ENCODE data around the gene SENP1. TPM values are rescaled to one million over a fixed set of nuclear protein-coding genes. Genes with fewer than 3 reads are reported as not detected.
A peak's percentile ranks its signal among the peaks of the same experiment; 100 is the strongest.
"Not testable (repeated sequence)": the region's sequence is repeated elsewhere in the genome, so short reads cannot be mapped to it uniquely, and the experiment has no call there.

The SENP1 gene
- total RNA-seq, 4 donors from 2014 or later, result 2.2 to 20.3 (median 10.5) TPM

DNA sequence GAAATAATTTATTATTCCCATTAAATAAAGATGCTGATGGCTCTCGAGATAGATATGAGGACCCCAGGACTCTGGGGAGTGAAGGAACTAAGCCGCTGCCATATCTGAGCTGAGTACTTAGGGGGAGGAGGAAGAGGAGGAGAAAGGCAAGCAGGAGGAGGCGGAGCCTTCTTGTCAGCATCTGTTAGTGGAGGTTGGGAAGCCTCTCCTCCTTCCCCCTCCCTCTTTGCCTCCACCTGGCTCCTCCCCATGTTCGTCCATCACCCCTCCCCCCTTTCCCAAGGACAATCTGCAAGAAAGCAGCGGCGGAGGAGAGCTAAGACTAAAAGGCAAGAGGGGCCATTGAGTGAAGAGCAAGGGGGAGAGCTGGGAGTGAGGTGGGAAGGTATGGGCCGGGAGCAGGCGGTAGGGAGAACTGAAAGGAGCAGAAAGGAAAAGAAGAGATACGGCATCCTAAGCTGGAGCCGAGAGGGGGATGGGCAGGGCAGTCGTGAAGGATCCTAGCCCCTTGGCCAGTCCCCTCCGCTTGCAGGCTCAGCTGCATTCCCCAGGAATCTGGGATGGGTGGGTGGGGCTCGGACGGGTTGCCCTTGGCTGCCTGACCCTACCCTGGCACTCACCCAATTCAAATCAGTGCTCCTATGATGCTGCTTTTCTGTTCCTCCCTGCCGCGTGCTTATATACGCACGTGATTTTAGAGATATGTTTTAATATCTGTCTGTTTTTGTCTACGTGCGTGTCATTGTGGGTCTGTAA is 13.4 kb upstream of the SENP1 start, which contains the start of gene PFKM:
Gene PFKM, plus strand, starts transcription at position 287 of the 756 bp plus-strand sequence. CDS start 3,411 bp downstream, outside the sequence.
- peak; percentile 88 for DNase-seq
- TF ChIP-seq, protein P1, sequence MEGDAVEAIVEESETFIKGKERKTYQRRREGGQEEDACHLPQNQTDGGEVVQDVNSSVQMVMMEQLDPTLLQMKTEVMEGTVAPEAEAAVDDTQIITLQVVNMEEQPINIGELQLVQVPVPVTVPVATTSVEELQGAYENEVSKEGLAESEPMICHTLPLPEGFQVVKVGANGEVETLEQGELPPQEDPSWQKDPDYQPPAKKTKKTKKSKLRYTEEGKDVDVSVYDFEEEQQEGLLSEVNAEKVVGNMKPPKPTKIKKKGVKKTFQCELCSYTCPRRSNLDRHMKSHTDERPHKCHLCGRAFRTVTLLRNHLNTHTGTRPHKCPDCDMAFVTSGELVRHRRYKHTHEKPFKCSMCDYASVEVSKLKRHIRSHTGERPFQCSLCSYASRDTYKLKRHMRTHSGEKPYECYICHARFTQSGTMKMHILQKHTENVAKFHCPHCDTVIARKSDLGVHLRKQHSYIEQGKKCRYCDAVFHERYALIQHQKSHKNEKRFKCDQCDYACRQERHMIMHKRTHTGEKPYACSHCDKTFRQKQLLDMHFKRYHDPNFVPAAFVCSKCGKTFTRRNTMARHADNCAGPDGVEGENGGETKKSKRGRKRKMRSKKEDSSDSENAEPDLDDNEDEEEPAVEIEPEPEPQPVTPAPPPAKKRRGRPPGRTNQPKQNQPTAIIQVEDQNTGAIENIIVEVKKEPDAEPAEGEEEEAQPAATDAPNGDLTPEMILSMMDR (IDR thresholded peaks at IDR 0.05), result no peak
- TF ChIP-seq POLR2AphosphoS5 (IDR thresholded peaks at IDR 0.05) (peak in 2 of 3 donors; percentile 9 to 27), EP300 (IDR thresholded peaks at IDR 0.05; ENCODE audit: low read depth) (no peak), POLR2A (IDR thresholded peaks at IDR 0.05) (no peak)
- in situ Hi-C loops (cut with MboI; ENCODE audit: low pct_ligation_motif_present in 1 of 4, low pct_unique_long_range_greater_than_20kb in 1 of 4, low sequenced_read_pairs in 3 of 4), result no loop called here
- WGBS, 2 donors (ENCODE audit: low coverage in 1 of 2), result 0 to 2% methylated on average over 10 to 20 of the region's 20 CpGs
- Histone ChIP-seq H3K27me3 (no peaks in the 10 kb centered on the region), H3K36me3 (no peaks in the 10 kb centered on the region), H3K9me3 (no peaks in the 10 kb centered on the region), H3K27ac (peak within 1 kb of the TSS; percentile 73 to 84 (median 78)), H3K4me3 (peak within 1 kb of the TSS; percentile 57 to 76 (median 70)), H3K4me1 (peaks cover 6 to 17% (median 12%) of the 10 kb centered on the region in 4 donors)
- intact Hi-C loops (cut with DNase I; ENCODE audit: low total_unique reads), result no loop called here

DNA sequence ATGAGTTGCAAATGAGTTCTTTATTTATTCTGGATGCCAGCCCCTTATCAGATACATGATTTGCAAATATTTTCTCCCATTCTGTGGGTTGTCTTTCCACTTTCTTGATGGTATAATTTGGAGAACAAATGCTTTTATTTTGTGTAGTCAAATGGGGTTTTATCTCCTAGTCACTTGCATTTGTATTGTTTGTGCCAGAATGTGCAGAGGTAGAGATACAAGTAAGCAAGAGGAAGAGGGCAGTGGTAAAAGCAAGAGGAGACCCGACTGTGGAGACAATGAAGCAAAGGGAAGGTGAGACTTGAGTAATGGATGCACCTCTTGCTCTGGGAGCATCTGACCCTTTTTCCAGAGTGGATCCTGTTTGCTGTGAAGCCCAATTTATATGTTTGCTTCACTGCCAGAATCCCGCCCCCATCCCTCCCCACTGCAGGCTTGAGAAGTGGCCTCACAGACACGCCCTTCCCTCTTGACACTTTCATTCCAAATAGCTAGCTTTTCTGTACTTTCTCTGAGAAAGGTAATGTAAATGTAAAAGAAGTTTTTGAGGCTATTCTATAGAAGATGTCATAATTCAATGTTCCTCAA is 12.5 kb upstream of the SENP1 start:
- no peaks in the 10 kb centered on the region for H3K27me3 ChIP-seq
- in situ Hi-C loops (cut with MboI; ENCODE audit: low pct_ligation_motif_present in 1 of 4, low pct_unique_long_range_greater_than_20kb in 1 of 4, low sequenced_read_pairs in 3 of 4), result no loop called here
- WGBS, 2 donors (ENCODE audit: low coverage in 1 of 2), result 9 to 26% methylated on average over 2 to 3 of the region's 3 CpGs
- DNase-seq, result no peak
- no peaks in the 10 kb centered on the region for H3K36me3 ChIP-seq
- peaks cover 6 to 17% (median 12%) of the 10 kb centered on the region in 4 donors for H3K4me1 ChIP-seq
- H3K27ac ChIP-seq, result peak overlapping the region; percentile 73 to 84 (median 78)
- no peak for TF ChIP-seq POLR2A (IDR thresholded peaks at IDR 0.05)
- TF ChIP-seq, protein P1 (IDR thresholded peaks at IDR 0.05), result no peak
- no peak for TF ChIP-seq POLR2AphosphoS5 (IDR thresholded peaks at IDR 0.05)
- TF ChIP-seq EP300 (IDR thresholded peaks at IDR 0.05; ENCODE audit: low read depth), result no peak
- H3K9me3 ChIP-seq, result no peaks in the 10 kb centered on the region
- H3K4me3 ChIP-seq, result peak overlapping the region in 2 of 4 donors; percentile 65 to 76
- intact Hi-C loops (cut with DNase I; ENCODE audit: low total_unique reads), result no loop called here

DNA sequence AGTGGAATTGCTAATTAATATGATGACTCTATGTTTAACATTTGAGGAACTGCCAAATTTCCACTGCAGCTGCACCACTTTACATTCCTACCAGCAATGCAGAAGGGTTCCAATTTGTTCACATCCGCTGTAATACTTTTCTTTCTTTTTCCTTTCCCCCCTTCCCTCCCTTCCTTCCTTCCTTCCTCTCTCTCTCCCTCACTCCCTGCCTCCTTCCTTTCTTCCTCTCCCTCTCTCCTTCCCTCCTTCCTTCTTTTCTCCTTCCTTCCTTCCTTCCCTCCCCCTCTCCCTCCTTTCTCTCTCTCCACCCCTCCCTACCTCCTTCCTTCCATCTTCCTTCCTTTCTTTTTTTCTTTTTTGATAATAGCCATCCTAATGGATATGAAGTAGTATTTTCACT is 10.1 kb upstream of the SENP1 start:
- intact Hi-C loops (cut with DNase I; ENCODE audit: low total_unique reads), result no loop called here
- H3K27ac ChIP-seq, result no peak overlapping the region
- H3K9me3 ChIP-seq, result no peaks in the 10 kb centered on the region
- in situ Hi-C loops (cut with MboI; ENCODE audit: low pct_ligation_motif_present in 1 of 4, low pct_unique_long_range_greater_than_20kb in 1 of 4, low sequenced_read_pairs in 3 of 4), result no loop called here
- no peaks in the 10 kb centered on the region for H3K36me3 ChIP-seq
- 92 to 97% methylated on average over 1 of the region's 1 CpG for WGBS, 2 donors (ENCODE audit: low coverage in 1 of 2)
- no peaks in the 10 kb centered on the region for H3K27me3 ChIP-seq
- no peak for DNase-seq
- peaks cover 6 to 17% (median 10%) of the 10 kb centered on the region in 4 donors for H3K4me1 ChIP-seq
- H3K4me3 ChIP-seq, result no peak overlapping the region
- TF ChIP-seq POLR2AphosphoS5 (IDR thresholded peaks at IDR 0.05) (no peak), EP300 (IDR thresholded peaks at IDR 0.05; ENCODE audit: low read depth) (no peak), POLR2A (IDR thresholded peaks at IDR 0.05) (no peak)
- TF ChIP-seq, protein P1 (IDR thresholded peaks at IDR 0.05), result no peak

DNA sequence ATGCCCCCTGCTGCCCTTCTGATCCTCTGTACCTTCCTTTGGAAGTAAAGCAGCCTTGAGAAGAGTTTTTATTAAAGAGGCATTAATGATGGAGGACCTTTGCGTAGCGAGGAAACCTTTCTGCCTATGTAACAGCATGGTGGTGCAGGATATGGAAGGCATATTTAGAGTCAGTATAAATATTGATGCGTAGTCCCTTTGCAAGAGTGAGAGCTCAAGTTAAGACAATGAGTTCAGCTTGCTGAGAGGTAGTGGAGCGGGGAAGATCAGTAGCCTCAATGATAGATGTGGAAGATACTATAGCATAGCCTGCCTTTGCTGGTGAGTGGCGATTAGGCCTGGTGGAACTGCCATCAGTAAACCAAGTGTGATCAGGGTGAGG is 5.4 kb upstream of the SENP1 start:
- H3K36me3 ChIP-seq; H3K9me3 ChIP-seq; intact Hi-C loops (cut with DNase I; ENCODE audit: low total_unique reads); DNase-seq; H3K4me1 ChIP-seq; H3K27me3 ChIP-seq; in situ Hi-C loops (cut with MboI; ENCODE audit: low pct_ligation_motif_present in 1 of 4, low pct_unique_long_range_greater_than_20kb in 1 of 4, low sequenced_read_pairs in 3 of 4); H3K27ac ChIP-seq; H3K4me3 ChIP-seq: not testable (repeated sequence)
- 96 to 98% methylated on average over 4 to 5 of the region's 5 CpGs for WGBS, 2 donors (ENCODE audit: low coverage in 1 of 2)
